GM12878 (cell line): ENCODE measurements around the gene PTS. TPM values are rescaled to one million over a fixed set of nuclear protein-coding genes. Genes with fewer than 3 reads are reported as not detected.

Experiments used
- CHD4 ChIP-seq: fragments of 200-600 bp; sonication (generic); IDR thresholded peaks from 2 replicates; pipeline ENCODE4 v1.6.1; 2016; ENCODE audit warnings: mild to moderate bottlenecking
- CREB1 ChIP-seq: IDR thresholded peaks from 2 replicates; pipeline ENCODE4 v1.6.1; 2012; ENCODE audit warnings: low read depth, mild to moderate bottlenecking, inconsistent platforms
- DPF2 ChIP-seq: fragments of 450-650 bp; IDR thresholded peaks from 2 replicates; pipeline ENCODE4 v1.6.1; 2017; ENCODE audit warnings: mild to moderate bottlenecking
- HDAC6 ChIP-seq: fragments of 200-600 bp; sonication (generic); IDR thresholded peaks from one replicate; pipeline ENCODE4 v1.8.0; 2017; ENCODE audit warnings: antibody characterized with exemption; ENCODE audit not compliant: unreplicated experiment
- HDGF ChIP-seq: fragments of 450-650 bp; IDR thresholded peaks from 2 replicates; pipeline ENCODE4 v1.6.1; 2016; ENCODE audit warnings: antibody characterized with exemption
- MEF2B ChIP-seq: fragments of 450-650 bp; IDR thresholded peaks from 2 replicates; pipeline ENCODE4 v1.6.1; 2018; ENCODE audit warnings: mild to moderate bottlenecking, moderate library complexity; ENCODE audit not compliant: partially characterized antibody, poor library complexity, severe bottlenecking
- PAX5 ChIP-seq: IDR thresholded peaks from 2 replicates; pipeline ENCODE4 v1.6.1; 2011; ENCODE audit warnings: low read depth, low read length, borderline replicate concordance
- SREBF2 ChIP-seq: IDR thresholded peaks from 2 replicates; pipeline ENCODE4 v1.6.1; 2012; ENCODE audit warnings: mild to moderate bottlenecking, low read length
- TBL1XR1 ChIP-seq: IDR thresholded peaks from 2 replicates; pipeline ENCODE4 v1.6.1; 2012; ENCODE audit warnings: low read depth, low read length, improper control_type of control experiment
- YY1 ChIP-seq: IDR thresholded peaks from 2 replicates; pipeline ENCODE4 v1.6.1; 2011; ENCODE audit warnings: low read depth, mild to moderate bottlenecking, low read length
- ZNF217 ChIP-seq: fragments of 450-650 bp; IDR thresholded peaks from 2 replicates; pipeline ENCODE4 v1.6.1; 2017; ENCODE audit warnings: antibody characterized with exemption, mild to moderate bottlenecking
- ZZZ3 ChIP-seq: IDR thresholded peaks from 2 replicates; pipeline ENCODE4 v1.6.1; 2011; ENCODE audit warnings: low read depth; ENCODE audit not compliant: control insufficient read depth, insufficient read length
- polyA plus RNA-seq, 11 experiments: library from polyadenylated mRNA; depleted of rRNA in 4 of 11; unstranded in 6 of 11; stranded (reverse) in 5 of 11; fragments of >200 nt; fragmentation: Nextera tagmentation in 4 of 11; fragmentation: Illumina TruSeq in 1 of 11; extraction: Ambion mirVana in 4 of 11; extraction: Trizol in 1 of 11; gene quantifications; 1 replicate in 1 of 11; 2 replicates in 10 of 11; pipeline versions ENCODE4 v1.2.1 to v1.2.3, GENCODE V29; 2011 to 2016; ENCODE audit warnings: inconsistent platforms in 2 of 11, missing spikeins in 2 of 11, low read depth in 1 of 11
- total RNA-seq, 4 experiments: library from RNA; depleted of rRNA in 3 of 4; stranded (reverse); fragments of >200 nt in 3 of 4; fragmentation: Illumina TruSeq in 1 of 4; extraction: Trizol in 1 of 4; gene quantifications; 2 replicates each; pipeline versions ENCODE4 v1.2.1 to v1.2.3, GENCODE V29; 2013 to 2021
- TF ChIP-seq, protein P1 (sequence below): IDR thresholded peaks from 2 replicates; pipeline ENCODE4 v1.6.1; 2012; ENCODE audit warnings: improper control_type of control experiment, low read depth, low read length; ENCODE audit not compliant: insufficient replicate concordance
- TF ChIP-seq, protein P2 (sequence below): IDR thresholded peaks from 2 replicates; pipeline ENCODE4 v1.6.1; 2012; ENCODE audit warnings: mild to moderate bottlenecking, low read depth, low read length
- TF ChIP-seq, protein P3 (sequence below): fragments of 450-650 bp; IDR thresholded peaks from 2 replicates; pipeline ENCODE4 v1.6.1; 2017; ENCODE audit warnings: mild to moderate bottlenecking
- TF ChIP-seq, protein P4 (sequence below): IDR thresholded peaks from 2 replicates; pipeline ENCODE4 v1.6.1; 2012; ENCODE audit warnings: low read depth, low read length, improper control_type of control experiment

The PTS gene
- total and polyA plus RNA-seq, 10 of the 15 experiments (the other 5 are each of a cell fraction or from before 2014, with no cell fraction given): 11.7 to 47.6 (median 15.5) TPM

DNA sequence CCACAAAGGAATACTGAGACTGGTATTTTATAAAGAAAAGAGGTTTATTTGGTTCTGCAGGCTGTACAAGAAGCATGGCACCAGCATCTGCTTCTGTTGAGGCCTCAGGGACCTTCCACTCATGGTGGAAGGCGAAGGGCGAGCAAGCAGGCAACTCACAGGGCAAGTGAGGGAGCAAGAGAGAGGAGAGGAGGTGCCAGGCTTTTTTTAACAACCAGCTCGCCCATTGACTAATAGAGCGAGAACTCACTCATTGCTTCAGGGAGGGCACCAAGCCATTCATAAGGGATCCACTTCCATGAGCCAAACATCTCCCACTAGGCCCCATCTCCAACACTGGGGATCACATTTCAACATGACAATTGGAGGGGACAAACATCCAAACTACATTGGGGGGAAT is 1.2 kb downstream of the PTS start (continued):
- TF ChIP-seq, protein P1, sequence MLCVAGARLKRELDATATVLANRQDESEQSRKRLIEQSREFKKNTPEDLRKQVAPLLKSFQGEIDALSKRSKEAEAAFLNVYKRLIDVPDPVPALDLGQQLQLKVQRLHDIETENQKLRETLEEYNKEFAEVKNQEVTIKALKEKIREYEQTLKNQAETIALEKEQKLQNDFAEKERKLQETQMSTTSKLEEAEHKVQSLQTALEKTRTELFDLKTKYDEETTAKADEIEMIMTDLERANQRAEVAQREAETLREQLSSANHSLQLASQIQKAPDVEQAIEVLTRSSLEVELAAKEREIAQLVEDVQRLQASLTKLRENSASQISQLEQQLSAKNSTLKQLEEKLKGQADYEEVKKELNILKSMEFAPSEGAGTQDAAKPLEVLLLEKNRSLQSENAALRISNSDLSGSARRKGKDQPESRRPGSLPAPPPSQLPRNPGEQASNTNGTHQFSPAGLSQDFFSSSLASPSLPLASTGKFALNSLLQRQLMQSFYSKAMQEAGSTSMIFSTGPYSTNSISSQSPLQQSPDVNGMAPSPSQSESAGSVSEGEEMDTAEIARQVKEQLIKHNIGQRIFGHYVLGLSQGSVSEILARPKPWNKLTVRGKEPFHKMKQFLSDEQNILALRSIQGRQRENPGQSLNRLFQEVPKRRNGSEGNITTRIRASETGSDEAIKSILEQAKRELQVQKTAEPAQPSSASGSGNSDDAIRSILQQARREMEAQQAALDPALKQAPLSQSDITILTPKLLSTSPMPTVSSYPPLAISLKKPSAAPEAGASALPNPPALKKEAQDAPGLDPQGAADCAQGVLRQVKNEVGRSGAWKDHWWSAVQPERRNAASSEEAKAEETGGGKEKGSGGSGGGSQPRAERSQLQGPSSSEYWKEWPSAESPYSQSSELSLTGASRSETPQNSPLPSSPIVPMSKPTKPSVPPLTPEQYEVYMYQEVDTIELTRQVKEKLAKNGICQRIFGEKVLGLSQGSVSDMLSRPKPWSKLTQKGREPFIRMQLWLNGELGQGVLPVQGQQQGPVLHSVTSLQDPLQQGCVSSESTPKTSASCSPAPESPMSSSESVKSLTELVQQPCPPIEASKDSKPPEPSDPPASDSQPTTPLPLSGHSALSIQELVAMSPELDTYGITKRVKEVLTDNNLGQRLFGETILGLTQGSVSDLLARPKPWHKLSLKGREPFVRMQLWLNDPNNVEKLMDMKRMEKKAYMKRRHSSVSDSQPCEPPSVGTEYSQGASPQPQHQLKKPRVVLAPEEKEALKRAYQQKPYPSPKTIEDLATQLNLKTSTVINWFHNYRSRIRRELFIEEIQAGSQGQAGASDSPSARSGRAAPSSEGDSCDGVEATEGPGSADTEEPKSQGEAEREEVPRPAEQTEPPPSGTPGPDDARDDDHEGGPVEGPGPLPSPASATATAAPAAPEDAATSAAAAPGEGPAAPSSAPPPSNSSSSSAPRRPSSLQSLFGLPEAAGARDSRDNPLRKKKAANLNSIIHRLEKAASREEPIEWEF: no peak
- TF ChIP-seq HDAC6: no peak
- TF ChIP-seq MEF2B: no peak
- TF ChIP-seq, protein P2, sequence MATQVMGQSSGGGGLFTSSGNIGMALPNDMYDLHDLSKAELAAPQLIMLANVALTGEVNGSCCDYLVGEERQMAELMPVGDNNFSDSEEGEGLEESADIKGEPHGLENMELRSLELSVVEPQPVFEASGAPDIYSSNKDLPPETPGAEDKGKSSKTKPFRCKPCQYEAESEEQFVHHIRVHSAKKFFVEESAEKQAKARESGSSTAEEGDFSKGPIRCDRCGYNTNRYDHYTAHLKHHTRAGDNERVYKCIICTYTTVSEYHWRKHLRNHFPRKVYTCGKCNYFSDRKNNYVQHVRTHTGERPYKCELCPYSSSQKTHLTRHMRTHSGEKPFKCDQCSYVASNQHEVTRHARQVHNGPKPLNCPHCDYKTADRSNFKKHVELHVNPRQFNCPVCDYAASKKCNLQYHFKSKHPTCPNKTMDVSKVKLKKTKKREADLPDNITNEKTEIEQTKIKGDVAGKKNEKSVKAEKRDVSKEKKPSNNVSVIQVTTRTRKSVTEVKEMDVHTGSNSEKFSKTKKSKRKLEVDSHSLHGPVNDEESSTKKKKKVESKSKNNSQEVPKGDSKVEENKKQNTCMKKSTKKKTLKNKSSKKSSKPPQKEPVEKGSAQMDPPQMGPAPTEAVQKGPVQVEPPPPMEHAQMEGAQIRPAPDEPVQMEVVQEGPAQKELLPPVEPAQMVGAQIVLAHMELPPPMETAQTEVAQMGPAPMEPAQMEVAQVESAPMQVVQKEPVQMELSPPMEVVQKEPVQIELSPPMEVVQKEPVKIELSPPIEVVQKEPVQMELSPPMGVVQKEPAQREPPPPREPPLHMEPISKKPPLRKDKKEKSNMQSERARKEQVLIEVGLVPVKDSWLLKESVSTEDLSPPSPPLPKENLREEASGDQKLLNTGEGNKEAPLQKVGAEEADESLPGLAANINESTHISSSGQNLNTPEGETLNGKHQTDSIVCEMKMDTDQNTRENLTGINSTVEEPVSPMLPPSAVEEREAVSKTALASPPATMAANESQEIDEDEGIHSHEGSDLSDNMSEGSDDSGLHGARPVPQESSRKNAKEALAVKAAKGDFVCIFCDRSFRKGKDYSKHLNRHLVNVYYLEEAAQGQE: no peak
- no peak for TF ChIP-seq TBL1XR1
- no peak for TF ChIP-seq HDGF
- no peak for TF ChIP-seq YY1
- no peak for TF ChIP-seq ZNF217
- no peak for TF ChIP-seq CREB1
- no peak for TF ChIP-seq DPF2
- TF ChIP-seq ZZZ3: no peak
- TF ChIP-seq, protein P3, sequence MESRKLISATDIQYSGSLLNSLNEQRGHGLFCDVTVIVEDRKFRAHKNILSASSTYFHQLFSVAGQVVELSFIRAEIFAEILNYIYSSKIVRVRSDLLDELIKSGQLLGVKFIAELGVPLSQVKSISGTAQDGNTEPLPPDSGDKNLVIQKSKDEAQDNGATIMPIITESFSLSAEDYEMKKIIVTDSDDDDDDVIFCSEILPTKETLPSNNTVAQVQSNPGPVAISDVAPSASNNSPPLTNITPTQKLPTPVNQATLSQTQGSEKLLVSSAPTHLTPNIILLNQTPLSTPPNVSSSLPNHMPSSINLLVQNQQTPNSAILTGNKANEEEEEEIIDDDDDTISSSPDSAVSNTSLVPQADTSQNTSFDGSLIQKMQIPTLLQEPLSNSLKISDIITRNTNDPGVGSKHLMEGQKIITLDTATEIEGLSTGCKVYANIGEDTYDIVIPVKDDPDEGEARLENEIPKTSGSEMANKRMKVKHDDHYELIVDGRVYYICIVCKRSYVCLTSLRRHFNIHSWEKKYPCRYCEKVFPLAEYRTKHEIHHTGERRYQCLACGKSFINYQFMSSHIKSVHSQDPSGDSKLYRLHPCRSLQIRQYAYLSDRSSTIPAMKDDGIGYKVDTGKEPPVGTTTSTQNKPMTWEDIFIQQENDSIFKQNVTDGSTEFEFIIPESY: no peak
- no peak for TF ChIP-seq CHD4
- no peak for TF ChIP-seq SREBF2
- TF ChIP-seq PAX5: no peak
- TF ChIP-seq, protein P4, sequence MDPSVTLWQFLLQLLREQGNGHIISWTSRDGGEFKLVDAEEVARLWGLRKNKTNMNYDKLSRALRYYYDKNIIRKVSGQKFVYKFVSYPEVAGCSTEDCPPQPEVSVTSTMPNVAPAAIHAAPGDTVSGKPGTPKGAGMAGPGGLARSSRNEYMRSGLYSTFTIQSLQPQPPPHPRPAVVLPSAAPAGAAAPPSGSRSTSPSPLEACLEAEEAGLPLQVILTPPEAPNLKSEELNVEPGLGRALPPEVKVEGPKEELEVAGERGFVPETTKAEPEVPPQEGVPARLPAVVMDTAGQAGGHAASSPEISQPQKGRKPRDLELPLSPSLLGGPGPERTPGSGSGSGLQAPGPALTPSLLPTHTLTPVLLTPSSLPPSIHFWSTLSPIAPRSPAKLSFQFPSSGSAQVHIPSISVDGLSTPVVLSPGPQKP: no peak
- TF ChIP-seq, all 136 proteins: peak for 0
